ENCODE results near the gene SASH1.
"Not testable (repeated sequence)": the region's sequence is repeated elsewhere in the genome, so short reads cannot be mapped to it uniquely, and the experiment has no call there.

Gene SASH1

DNA sequence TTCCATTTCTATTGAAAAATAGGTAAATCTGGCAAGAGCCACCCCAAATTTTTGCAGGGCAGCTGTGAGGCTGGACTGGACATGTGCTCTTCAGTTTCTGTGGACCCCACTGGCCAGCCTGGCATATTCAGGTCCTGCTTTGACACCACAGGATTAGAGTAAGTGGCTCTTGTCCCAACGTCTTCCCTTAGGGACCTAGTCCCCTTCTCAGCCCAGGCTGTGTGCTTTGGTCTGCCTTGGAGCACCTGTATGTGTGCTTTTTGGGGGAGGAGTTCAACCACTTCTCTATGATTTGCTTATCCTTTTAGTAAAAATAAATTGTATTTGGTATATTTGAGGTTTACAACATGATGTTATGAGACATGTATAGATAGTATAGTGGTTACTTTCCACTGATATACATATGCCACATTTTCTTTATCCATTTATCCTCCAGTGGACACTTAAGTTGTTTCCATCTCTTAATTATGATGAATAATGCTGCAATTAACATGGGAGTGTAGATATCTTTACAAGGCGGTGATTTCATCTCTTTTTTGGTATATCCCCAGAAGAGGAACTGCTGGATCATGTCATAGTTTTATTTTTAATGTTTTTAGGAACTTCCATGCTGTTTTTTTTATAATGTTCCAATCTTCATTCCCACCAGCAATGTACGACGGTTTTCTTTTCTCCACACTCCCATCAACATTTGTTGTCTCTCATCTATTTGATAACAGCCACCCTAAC lies 236.4 kb downstream of the SASH1 start:
- Histone ChIP-seq H3K9ac (ENCODE audit: low read depth, low read length) (no peak overlapping the region), H2AFZ (ENCODE audit: low read depth, low read length) (no peak overlapping the region), H3K36me3 (ENCODE audit: insufficient read depth, low read length) (no peaks in the 10 kb centered on the region), H3K4me3 (ENCODE audit: low read depth in 1 of 2, low read length in 2 of 2) (no peak overlapping the region), H3K4me1 (ENCODE audit: insufficient read depth, low read length) (no peaks in the 10 kb centered on the region), H3K79me2 (ENCODE audit: insufficient read depth, low read length) (no peaks in the 10 kb centered on the region), H3K27me3 (ENCODE audit: insufficient read depth, low read length, poor library complexity) (no peaks in the 10 kb centered on the region), H3K27ac (ENCODE audit: low read length) (no peak overlapping the region), H3K4me2 (ENCODE audit: insufficient read depth, low read length) (no peak overlapping the region), H4K20me1 (ENCODE audit: insufficient read depth, low read length) (no peaks in the 10 kb centered on the region), H3K9me3 (ENCODE audit: insufficient read depth, low read length, severe bottlenecking) (no peaks in the 10 kb centered on the region)
- ATAC-seq (ENCODE audit: insufficient read depth, low read depth) (no peak), DNase-seq (no peak)
- TF ChIP-seq, protein P1, sequence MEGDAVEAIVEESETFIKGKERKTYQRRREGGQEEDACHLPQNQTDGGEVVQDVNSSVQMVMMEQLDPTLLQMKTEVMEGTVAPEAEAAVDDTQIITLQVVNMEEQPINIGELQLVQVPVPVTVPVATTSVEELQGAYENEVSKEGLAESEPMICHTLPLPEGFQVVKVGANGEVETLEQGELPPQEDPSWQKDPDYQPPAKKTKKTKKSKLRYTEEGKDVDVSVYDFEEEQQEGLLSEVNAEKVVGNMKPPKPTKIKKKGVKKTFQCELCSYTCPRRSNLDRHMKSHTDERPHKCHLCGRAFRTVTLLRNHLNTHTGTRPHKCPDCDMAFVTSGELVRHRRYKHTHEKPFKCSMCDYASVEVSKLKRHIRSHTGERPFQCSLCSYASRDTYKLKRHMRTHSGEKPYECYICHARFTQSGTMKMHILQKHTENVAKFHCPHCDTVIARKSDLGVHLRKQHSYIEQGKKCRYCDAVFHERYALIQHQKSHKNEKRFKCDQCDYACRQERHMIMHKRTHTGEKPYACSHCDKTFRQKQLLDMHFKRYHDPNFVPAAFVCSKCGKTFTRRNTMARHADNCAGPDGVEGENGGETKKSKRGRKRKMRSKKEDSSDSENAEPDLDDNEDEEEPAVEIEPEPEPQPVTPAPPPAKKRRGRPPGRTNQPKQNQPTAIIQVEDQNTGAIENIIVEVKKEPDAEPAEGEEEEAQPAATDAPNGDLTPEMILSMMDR (IDR thresholded peaks at IDR 0.05; ENCODE audit: borderline replicate concordance, extremely low read depth, low read length, poor library complexity, severe bottlenecking): no peak
- TF ChIP-seq EZH2 (IDR thresholded peaks at IDR 0.05; ENCODE audit: borderline replicate concordance, low read depth, low read length, severe bottlenecking): no peak

DNA sequence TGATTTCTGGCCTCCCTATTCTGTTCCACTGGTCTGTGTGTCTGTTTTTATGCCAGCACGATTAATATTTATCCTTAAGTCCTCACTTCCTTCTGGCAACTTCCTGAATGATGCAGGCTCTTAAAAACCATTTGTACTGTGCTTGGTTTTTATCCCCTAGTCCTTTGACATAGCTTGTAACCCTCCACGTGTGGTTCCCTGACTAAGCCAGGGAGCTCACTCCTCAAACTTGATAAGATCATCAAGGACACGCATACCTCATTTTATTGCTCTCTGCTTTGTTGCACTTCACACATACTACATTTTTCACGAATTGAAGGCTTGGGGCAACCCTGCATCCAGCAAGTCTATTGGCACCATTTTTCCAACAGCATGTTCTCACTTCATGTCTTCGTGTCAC lies 237.8 kb downstream of the SASH1 start:
- no peak overlapping the region for H3K27ac ChIP-seq (ENCODE audit: low read length)
- H3K79me2 ChIP-seq (ENCODE audit: insufficient read depth, low read length): no peaks in the 10 kb centered on the region
- H3K9me3 ChIP-seq (ENCODE audit: insufficient read depth, low read length, severe bottlenecking): no peaks in the 10 kb centered on the region
- no peaks in the 10 kb centered on the region for H3K4me1 ChIP-seq (ENCODE audit: insufficient read depth, low read length)
- no peaks in the 10 kb centered on the region for H4K20me1 ChIP-seq (ENCODE audit: insufficient read depth, low read length)
- no peak for ATAC-seq (ENCODE audit: insufficient read depth, low read depth)
- H3K4me3 ChIP-seq (ENCODE audit: low read depth in 1 of 2, low read length in 2 of 2): no peak overlapping the region
- no peak overlapping the region for H3K9ac ChIP-seq (ENCODE audit: low read depth, low read length)
- TF ChIP-seq, protein P1 (IDR thresholded peaks at IDR 0.05; ENCODE audit: borderline replicate concordance, extremely low read depth, low read length, poor library complexity, severe bottlenecking): no peak
- no peak for TF ChIP-seq EZH2 (IDR thresholded peaks at IDR 0.05; ENCODE audit: borderline replicate concordance, low read depth, low read length, severe bottlenecking)
- H3K4me2 ChIP-seq (ENCODE audit: insufficient read depth, low read length): no peak overlapping the region
- no peaks in the 10 kb centered on the region for H3K27me3 ChIP-seq (ENCODE audit: insufficient read depth, low read length, poor library complexity)
- H2AFZ ChIP-seq (ENCODE audit: low read depth, low read length): no peak overlapping the region
- DNase-seq: no peak
- H3K36me3 ChIP-seq (ENCODE audit: insufficient read depth, low read length): no peaks in the 10 kb centered on the region

DNA sequence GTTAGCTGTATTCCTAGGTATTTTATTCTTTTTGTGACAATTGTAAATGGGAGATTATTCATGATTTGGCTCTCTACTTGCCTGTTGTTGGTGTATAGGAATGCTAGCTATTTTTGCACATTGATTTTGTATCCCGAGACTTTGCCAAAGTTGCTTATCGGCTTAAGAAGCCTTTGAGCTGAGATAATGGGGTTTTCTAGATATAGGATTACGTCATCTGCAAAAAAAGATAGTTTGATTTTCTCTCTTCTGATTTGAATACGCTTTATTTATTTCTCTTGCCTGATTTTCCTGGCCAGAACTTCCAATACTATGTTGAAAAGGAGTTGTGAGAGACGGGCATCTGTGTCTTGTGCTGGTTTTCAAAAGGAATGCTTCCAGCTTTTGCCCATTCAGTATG lies 241.0 kb downstream of the SASH1 start:
- H3K4me1 ChIP-seq (ENCODE audit: insufficient read depth, low read length): no peaks in the 10 kb centered on the region
- H3K36me3 ChIP-seq (ENCODE audit: insufficient read depth, low read length): no peaks in the 10 kb centered on the region
- H3K9ac ChIP-seq (ENCODE audit: low read depth, low read length): no peak overlapping the region
- no peak overlapping the region for H3K4me3 ChIP-seq (ENCODE audit: low read depth in 1 of 2, low read length in 2 of 2)
- H3K27me3 ChIP-seq (ENCODE audit: insufficient read depth, low read length, poor library complexity): no peaks in the 10 kb centered on the region
- no peak overlapping the region for H2AFZ ChIP-seq (ENCODE audit: low read depth, low read length)
- no peaks in the 10 kb centered on the region for H3K79me2 ChIP-seq (ENCODE audit: insufficient read depth, low read length)
- no peak overlapping the region for H3K4me2 ChIP-seq (ENCODE audit: insufficient read depth, low read length)
- no peak overlapping the region for H3K27ac ChIP-seq (ENCODE audit: low read length)
- H3K9me3 ChIP-seq (ENCODE audit: insufficient read depth, low read length, severe bottlenecking): peaks cover 2% of the 10 kb centered on the region
- H4K20me1 ChIP-seq (ENCODE audit: insufficient read depth, low read length): no peaks in the 10 kb centered on the region
- TF ChIP-seq, protein P1 (IDR thresholded peaks at IDR 0.05; ENCODE audit: borderline replicate concordance, extremely low read depth, low read length, poor library complexity, severe bottlenecking): no peak
- no peak for TF ChIP-seq EZH2 (IDR thresholded peaks at IDR 0.05; ENCODE audit: borderline replicate concordance, low read depth, low read length, severe bottlenecking)
- DNase-seq (no peak), ATAC-seq (ENCODE audit: insufficient read depth, low read depth) (no peak)

DNA sequence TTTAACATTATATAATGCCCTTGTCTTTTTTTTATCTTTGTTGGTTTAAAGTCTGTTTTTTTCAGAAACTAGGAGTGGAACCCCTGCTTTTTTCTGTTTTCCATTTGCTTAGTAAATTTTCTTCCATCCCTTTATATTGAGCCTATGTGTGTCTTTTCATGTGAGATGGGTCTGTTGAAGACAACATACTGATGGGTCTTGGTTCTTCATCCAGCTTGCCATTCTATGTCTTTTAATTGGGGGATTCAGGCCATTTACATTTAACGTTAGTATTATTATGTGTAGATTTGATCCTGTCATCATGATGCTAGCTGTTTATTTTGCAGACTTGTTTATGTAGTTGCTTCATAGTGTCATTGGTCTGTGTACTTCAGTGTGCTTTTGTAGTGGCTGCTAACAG lies 243.0 kb downstream of the SASH1 start:
- not testable (repeated sequence) for H3K4me3 ChIP-seq (ENCODE audit: low read depth in 1 of 2, low read length in 2 of 2); H3K9me3 ChIP-seq (ENCODE audit: insufficient read depth, low read length, severe bottlenecking); H2AFZ ChIP-seq (ENCODE audit: low read depth, low read length); ATAC-seq (ENCODE audit: insufficient read depth, low read depth); H4K20me1 ChIP-seq (ENCODE audit: insufficient read depth, low read length); DNase-seq; H3K9ac ChIP-seq (ENCODE audit: low read depth, low read length); H3K4me2 ChIP-seq (ENCODE audit: insufficient read depth, low read length); H3K36me3 ChIP-seq (ENCODE audit: insufficient read depth, low read length); H3K4me1 ChIP-seq (ENCODE audit: insufficient read depth, low read length); H3K27ac ChIP-seq (ENCODE audit: low read length); H3K79me2 ChIP-seq (ENCODE audit: insufficient read depth, low read length); H3K27me3 ChIP-seq (ENCODE audit: insufficient read depth, low read length, poor library complexity)
